NCI-H1092 treated with DMSO at 0.1 percent for 48 hours (cell line): ENCODE results near the gene EVA1B.

Experiments
- DNase-seq: peaks from one replicate; lab custom pipeline; 2025; lab: John Stamatoyannopoulos, UW

Gene EVA1B

GRCh38 chr1:36279110-36279788, 44.2 kb downstream of the EVA1B start:
- DNase-seq = no peak

- no peak for DNase-seq
Measured at GRCh38 chr1:36276688-36277087, 46.8 kb downstream of the EVA1B start.

- no peak for DNase-seq
Measured at GRCh38 chr1:36274201-36274600, 49.2 kb downstream of the EVA1B start.

GRCh38 chr1:36273024-36273423, 50.4 kb downstream of the EVA1B start:
- no peak for DNase-seq
